GM19328 (cell line): ENCODE data around the gene AEBP2.

Experiments
- ATAC-seq: cut with Tn5 transposase; IDR thresholded peaks from one replicate; pipeline ENCODE4 v1.9.1; 2021; ENCODE audit warnings: mild to moderate bottlenecking, moderate library complexity; ENCODE audit not compliant: unreplicated experiment

AEBP2 gene

GRCh38 chr12:19550626-19551025 is 111.3 kb downstream of the AEBP2 start:
- ATAC-seq, result no peak

- peak; percentile 65 for ATAC-seq
Measured at GRCh38 chr12:19552441-19553097, 113.3 kb downstream of the AEBP2 start.

DNA sequence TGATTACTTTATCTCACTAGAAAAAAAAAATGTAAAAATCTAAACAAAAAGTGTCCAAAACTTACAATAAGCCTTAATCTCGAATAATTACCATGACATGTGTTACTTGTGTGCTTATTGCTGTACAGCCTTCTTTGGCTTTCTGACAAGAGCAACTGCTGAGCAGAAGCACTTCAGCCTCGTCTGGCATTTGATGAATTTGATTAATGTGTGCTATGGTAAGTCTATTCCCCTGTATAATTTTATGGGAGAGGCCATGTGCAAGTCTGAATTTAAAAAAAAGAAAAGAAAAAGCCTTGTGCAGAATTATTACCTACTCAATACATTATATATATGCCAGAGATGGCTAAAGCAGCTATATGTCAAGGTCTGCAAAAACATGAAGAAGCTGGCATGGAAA is 113.9 kb downstream of the AEBP2 start:
- no peak for ATAC-seq

DNA sequence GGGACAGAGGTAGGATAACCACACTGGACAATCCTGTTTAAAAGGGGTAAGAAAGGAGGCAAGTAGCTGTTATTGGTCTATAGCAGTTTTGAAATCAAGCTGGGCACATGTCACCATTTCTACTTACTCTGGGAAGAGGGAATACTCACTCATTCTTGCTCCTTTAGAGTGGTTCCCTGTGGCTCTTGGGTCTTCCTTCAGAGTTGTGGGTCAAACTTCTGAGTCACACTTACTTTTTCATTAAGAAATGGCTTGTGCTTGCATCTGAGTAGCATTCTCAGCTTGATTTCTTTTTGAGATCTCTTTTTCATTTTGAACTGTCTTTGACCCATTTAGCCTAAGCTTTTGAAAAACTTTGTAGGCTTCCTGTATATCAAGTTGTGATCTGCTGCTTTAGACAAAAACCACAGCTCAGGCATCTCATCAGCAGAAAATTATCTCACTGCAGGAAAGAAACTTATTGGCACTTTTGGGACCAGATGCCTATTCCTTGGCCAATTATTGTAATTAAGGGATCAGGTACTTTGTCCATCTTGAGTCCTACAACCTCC is 122.2 kb downstream of the AEBP2 start:
- no peak for ATAC-seq
